Neural progenitor cell (in vitro differentiated cells): ENCODE data around the gene CERS4. TPM values are rescaled to one million over a fixed set of nuclear protein-coding genes. Genes with fewer than 3 reads are reported as not detected.
"Not testable (repeated sequence)": the region's sequence is repeated elsewhere in the genome, so short reads cannot be mapped to it uniquely, and the experiment has no call there.

Source experiments
- DNase-seq: peaks from one replicate; pipeline ENCODE4 v3.0.0-alpha.2; 2016; ENCODE audit warnings: low spot score
- H2AFZ ChIP-seq: fragments of 200-600 bp; sonication (generic); replicated peaks from 2 replicates; pipeline ENCODE4 v1.6.1; 2016; ENCODE audit warnings: antibody characterized with exemption
- H3F3A ChIP-seq: fragments of 200-600 bp; sonication (generic); 2 replicates; pipeline ENCODE4 v1.6.1; 2016; ENCODE audit warnings: antibody characterized with exemption, low read depth
- H3K27ac ChIP-seq: fragments of 200-600 bp; sonication (generic); 2 replicates; pipeline ENCODE4 v1.5.1; 2016; ENCODE audit warnings: mild to moderate bottlenecking
- H3K27me3 ChIP-seq: fragments of 200-600 bp; sonication (generic); 2 replicates; pipeline ENCODE4 v1.6.1; 2016; ENCODE audit warnings: mild to moderate bottlenecking, moderate library complexity
- H3K36me3 ChIP-seq: fragments of 200-600 bp; sonication (generic); 2 replicates; pipeline ENCODE4 v1.5.1; 2016
- H3K4me1 ChIP-seq: fragments of 200-600 bp; sonication (generic); 2 replicates; pipeline ENCODE4 v1.6.1; 2016; ENCODE audit warnings: mixed run types
- H3K4me2 ChIP-seq: fragments of 200-600 bp; sonication (generic); 2 replicates; pipeline ENCODE4 v1.6.1; 2016
- H3K4me3 ChIP-seq: fragments of 200-600 bp; sonication (generic); 2 replicates; pipeline ENCODE4 v1.5.1; 2016
- H3K79me2 ChIP-seq: fragments of 200-600 bp; sonication (generic); 2 replicates; pipeline ENCODE4 v1.6.1; 2016; ENCODE audit warnings: low read depth
- H3K9ac ChIP-seq: fragments of 200-600 bp; sonication (generic); 2 replicates; pipeline ENCODE4 v1.6.1; 2016
- H3K9me3 ChIP-seq: fragments of 200-600 bp; sonication (generic); 2 replicates; pipeline ENCODE4 v1.5.1; 2016; ENCODE audit warnings: low read depth
- H4K20me1 ChIP-seq: fragments of 200-600 bp; sonication (generic); 2 replicates; pipeline ENCODE4 v1.6.1; 2016; ENCODE audit warnings: low read depth
- H3K27ac Mint-ChIP-seq: 3 replicates; pipeline ENCODE4 v1.8.0; 2021; ENCODE audit warnings: mixed read lengths
- H3K27me3 Mint-ChIP-seq: 2 replicates; pipeline ENCODE4 v1.8.0; 2022; ENCODE audit warnings: low read depth, mild to moderate bottlenecking, inconsistent platforms, moderate library complexity, mixed read lengths; ENCODE audit not compliant: insufficient read depth
- H3K36me3 Mint-ChIP-seq: 3 replicates; pipeline ENCODE4 v1.8.0; 2021; ENCODE audit warnings: mixed read lengths
- H3K4me1 Mint-ChIP-seq: 3 replicates; pipeline ENCODE4 v1.8.0; 2021; ENCODE audit warnings: mixed read lengths
- H3K4me3 Mint-ChIP-seq: 3 replicates; pipeline ENCODE4 v1.8.0; 2021; ENCODE audit warnings: mild to moderate bottlenecking, moderate library complexity, mixed read lengths
- H3K9me3 Mint-ChIP-seq: 3 replicates; pipeline ENCODE4 v1.8.0; 2020; ENCODE audit warnings: mixed read lengths
- CTCF ChIP-seq: fragments of 200-600 bp; sonication (generic); IDR thresholded peaks from 2 replicates; pipeline ENCODE4 v1.5.1; 2017; ENCODE audit warnings: antibody characterized with exemption, mild to moderate bottlenecking
- EZH2 ChIP-seq: fragments of 200-600 bp; sonication (generic); IDR thresholded peaks from 2 replicates; pipeline ENCODE4 v1.6.1; 2017; ENCODE audit warnings: antibody characterized with exemption, mild to moderate bottlenecking, moderate library complexity
- EZH2phosphoT487 ChIP-seq: fragments of 200-600 bp; sonication (generic); IDR thresholded peaks from 2 replicates; pipeline ENCODE4 v1.6.1; 2017; ENCODE audit warnings: antibody characterized with exemption
- total RNA-seq: library from RNA; depleted of rRNA; stranded (reverse); fragments of >200 nt; gene quantifications from 2 replicates; pipeline ENCODE4 v1.2.3, GENCODE V29; 2015; ENCODE audit warnings: low replicate concordance

Gene CERS4
- total RNA-seq, 1 donor from 2014 or later: 34.1 TPM

- Histone ChIP-seq H3K27me3 (no peaks in the 10 kb centered on the region), H3K9me3 (no peaks in the 10 kb centered on the region), H2AFZ (no peak overlapping the region), H3K9ac (no peak overlapping the region), H3F3A (peaks cover 17% of the 10 kb centered on the region), H3K36me3 (no peaks in the 10 kb centered on the region), H3K4me1 (peaks cover 2% of the 10 kb centered on the region), H3K27ac (no peak overlapping the region), H3K79me2 (no peaks in the 10 kb centered on the region), H4K20me1 (no peaks in the 10 kb centered on the region), H3K4me2 (no peak overlapping the region), H3K4me3 (no peak overlapping the region)
- Mint-ChIP-seq H3K36me3 (peaks cover 9% of the 10 kb centered on the region), H3K9me3 (no peaks in the 10 kb centered on the region), H3K27ac (no peak overlapping the region), H3K4me1 (peaks cover 9% of the 10 kb centered on the region), H3K27me3 (peaks cover 3% of the 10 kb centered on the region), H3K4me3 (no peak overlapping the region)
- TF ChIP-seq CTCF: no peak
- no peak for TF ChIP-seq EZH2
- TF ChIP-seq EZH2phosphoT487: no peak
- no peak for DNase-seq
Measured at GRCh38 chr19:8261881-8262280, 52.7 kb downstream of the CERS4 start.

- Histone ChIP-seq H3K4me3 (no peak overlapping the region), H2AFZ (no peak overlapping the region), H3K27me3 (no peaks in the 10 kb centered on the region), H3K79me2 (no peaks in the 10 kb centered on the region), H4K20me1 (no peaks in the 10 kb centered on the region), H3K9ac (no peak overlapping the region), H3K4me1 (peaks cover 2% of the 10 kb centered on the region), H3K27ac (no peak overlapping the region), H3F3A (peaks cover 17% of the 10 kb centered on the region), H3K36me3 (no peaks in the 10 kb centered on the region), H3K4me2 (no peak overlapping the region), H3K9me3 (no peaks in the 10 kb centered on the region)
- Mint-ChIP-seq H3K27ac (no peak overlapping the region), H3K27me3 (peaks cover 6% of the 10 kb centered on the region), H3K9me3 (no peaks in the 10 kb centered on the region), H3K4me1 (peaks cover 9% of the 10 kb centered on the region), H3K36me3 (peaks cover 9% of the 10 kb centered on the region), H3K4me3 (no peak overlapping the region)
- TF ChIP-seq EZH2phosphoT487 (no peak), EZH2 (no peak), CTCF (no peak)
- no peak for DNase-seq
Measured at GRCh38 chr19:8262431-8262830, 53.3 kb downstream of the CERS4 start.

- not testable (repeated sequence) for H3K4me2 ChIP-seq, H3K27me3 ChIP-seq, H3K36me3 ChIP-seq, H4K20me1 ChIP-seq, H3K4me1 ChIP-seq, H3K27me3 Mint-ChIP-seq, H3K9me3 ChIP-seq, H3K27ac Mint-ChIP-seq, DNase-seq, H3K9me3 Mint-ChIP-seq, H3K4me3 ChIP-seq, H3K36me3 Mint-ChIP-seq, H3K27ac ChIP-seq, H3K9ac ChIP-seq, H3K79me2 ChIP-seq, H3K4me3 Mint-ChIP-seq, H2AFZ ChIP-seq
- peaks cover 12% of the 10 kb centered on the region for H3K4me1 Mint-ChIP-seq
- peaks cover 17% of the 10 kb centered on the region for H3F3A ChIP-seq
Measured at GRCh38 chr19:8264248-8264647, 55.1 kb downstream of the CERS4 start.

GRCh38 chr19:8265872-8266271 lies 56.7 kb downstream of the CERS4 start:
- Mint-ChIP-seq H3K4me3 (no peak overlapping the region), H3K27me3 (peaks cover 11% of the 10 kb centered on the region), H3K36me3 (no peaks in the 10 kb centered on the region), H3K4me1 (peaks cover 7% of the 10 kb centered on the region), H3K9me3 (no peaks in the 10 kb centered on the region), H3K27ac (no peak overlapping the region)
- Histone ChIP-seq H3K79me2 (no peaks in the 10 kb centered on the region), H3K27me3 (no peaks in the 10 kb centered on the region), H3K27ac (no peak overlapping the region), H2AFZ (no peak overlapping the region), H3K4me1 (no peaks in the 10 kb centered on the region), H3K9ac (no peak overlapping the region), H3K4me2 (no peak overlapping the region), H3F3A (peaks cover 14% of the 10 kb centered on the region), H3K4me3 (no peak overlapping the region), H3K36me3 (no peaks in the 10 kb centered on the region), H4K20me1 (no peaks in the 10 kb centered on the region), H3K9me3 (no peaks in the 10 kb centered on the region)
- DNase-seq: no peak
- TF ChIP-seq CTCF: no peak
- TF ChIP-seq EZH2: no peak
- no peak for TF ChIP-seq EZH2phosphoT487
